SK-N-DZ (cell line): ENCODE measurements around the gene PRAC1.

Experiments used
- DNase-seq: peaks from one replicate; pipeline ENCODE4 v3.0.0-alpha.2; 2015; ENCODE audit warnings: low spot score

Gene PRAC1

GRCh38 chr17:48747445-48748363, 25.4 kb upstream of the PRAC1 start:
- no peak for DNase-seq

- no peak for DNase-seq
These were observed 24.7 kb upstream of the PRAC1 start for GRCh38 chr17:48746916-48747444.

- no peak for DNase-seq
These were observed 23.3 kb upstream of the PRAC1 start for GRCh38 chr17:48745381-48746275.

GRCh38 chr17:48740537-48740936, 18.2 kb upstream of the PRAC1 start:
- DNase-seq: no peak

- DNase-seq: no peak
These were observed 16.6 kb upstream of the PRAC1 start for GRCh38 chr17:48738803-48739526.

GRCh38 chr17:48738424-48738802, 16.1 kb upstream of the PRAC1 start:
- no peak for DNase-seq

- no peak for DNase-seq
These were observed 15.2 kb upstream of the PRAC1 start for GRCh38 chr17:48737330-48738043.

- DNase-seq: no peak
These were observed 12.7 kb upstream of the PRAC1 start for GRCh38 chr17:48735062-48735351.

GRCh38 chr17:48734333-48735061, 12.2 kb upstream of the PRAC1 start:
- no peak for DNase-seq

- DNase-seq: no peak
These were observed 11.5 kb upstream of the PRAC1 start for GRCh38 chr17:48733632-48734328.

- no peak for DNase-seq
These were observed 10.6 kb upstream of the PRAC1 start for GRCh38 chr17:48732688-48733629.

- DNase-seq: no peak
These were observed 9.0 kb upstream of the PRAC1 start for GRCh38 chr17:48731355-48731754.

GRCh38 chr17:48730240-48730550, 7.9 kb upstream of the PRAC1 start:
- no peak for DNase-seq

GRCh38 chr17:48729335-48730239, 7.3 kb upstream of the PRAC1 start:
- no peak for DNase-seq

GRCh38 chr17:48728232-48729231, 6.2 kb upstream of the PRAC1 start, which contains the start of gene HOXB13:
TSS of gene HOXB13 (minus strand) at chr17:48728750. CDS start at chr17:48728593, 157 bp downstream.
- peak; percentile 37 for DNase-seq

- no peak for DNase-seq
These were observed 5.3 kb upstream of the PRAC1 start for GRCh38 chr17:48727415-48728175.
